ENCODE results near the gene LHPP.

Gene LHPP

GRCh38 chr10:124630551-124630950, 168.9 kb downstream of the LHPP start:
- peak; percentile 49 to 95 for DNase-seq

GRCh38 chr10:124632064-124632531, 170.5 kb downstream of the LHPP start:
- DNase-seq = peak; percentile 58 to 72

GRCh38 chr10:124632566-124632965, 170.9 kb downstream of the LHPP start:
- DNase-seq = no peak

- DNase-seq = no peak
Measured at GRCh38 chr10:124636271-124636995, 174.8 kb downstream of the LHPP start.

GRCh38 chr10:124637091-124637700, 175.6 kb downstream of the LHPP start:
- DNase-seq = no peak

GRCh38 chr10:124637746-124638145, 176.1 kb downstream of the LHPP start:
- no peak for DNase-seq

- DNase-seq = no peak
Measured at GRCh38 chr10:124639206-124639605, 177.6 kb downstream of the LHPP start.

- DNase-seq = no peak
Measured at GRCh38 chr10:124639646-124640045, 178.0 kb downstream of the LHPP start.

- peak in 1 of 2 experiments; percentile 19 for DNase-seq
Measured at GRCh38 chr10:124640056-124640455, 178.4 kb downstream of the LHPP start.

GRCh38 chr10:124640538-124641231, 179.1 kb downstream of the LHPP start:
- DNase-seq = no peak

- DNase-seq = no peak
Measured at GRCh38 chr10:124641282-124642087, 179.9 kb downstream of the LHPP start.

GRCh38 chr10:124642088-124642710, 180.6 kb downstream of the LHPP start:
- peak in 1 of 2 experiments; percentile 19 for DNase-seq

GRCh38 chr10:124643330-124644009, 181.8 kb downstream of the LHPP start:
- no peak for DNase-seq

- DNase-seq = no peak
Measured at GRCh38 chr10:124644236-124644635, 182.6 kb downstream of the LHPP start.

- no peak for DNase-seq
Measured at GRCh38 chr10:124644771-124645415, 183.3 kb downstream of the LHPP start.

- DNase-seq = no peak
Measured at GRCh38 chr10:124645467-124646095, 184.0 kb downstream of the LHPP start.

- DNase-seq = no peak
Measured at GRCh38 chr10:124646483-124647352, 185.1 kb downstream of the LHPP start.

- no peak for DNase-seq
Measured at GRCh38 chr10:124647421-124648130, 186.0 kb downstream of the LHPP start.

- DNase-seq = no peak
Measured at GRCh38 chr10:124648131-124648475, 186.5 kb downstream of the LHPP start.

Data from cerebellar nuclear complex (tissue), 1 donor.